GM18517 (cell line): ENCODE data around the gene CRKL.
"Not testable (repeated sequence)": the region's sequence is repeated elsewhere in the genome, so short reads cannot be mapped to it uniquely, and the experiment has no call there.

Experiments used
- ATAC-seq: cut with Tn5 transposase; IDR thresholded peaks from one replicate; pipeline ENCODE4 v1.9.1; 2021; ENCODE audit warnings: mild to moderate bottlenecking, moderate library complexity; ENCODE audit not compliant: unreplicated experiment

CRKL gene, protein sequence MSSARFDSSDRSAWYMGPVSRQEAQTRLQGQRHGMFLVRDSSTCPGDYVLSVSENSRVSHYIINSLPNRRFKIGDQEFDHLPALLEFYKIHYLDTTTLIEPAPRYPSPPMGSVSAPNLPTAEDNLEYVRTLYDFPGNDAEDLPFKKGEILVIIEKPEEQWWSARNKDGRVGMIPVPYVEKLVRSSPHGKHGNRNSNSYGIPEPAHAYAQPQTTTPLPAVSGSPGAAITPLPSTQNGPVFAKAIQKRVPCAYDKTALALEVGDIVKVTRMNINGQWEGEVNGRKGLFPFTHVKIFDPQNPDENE

GRCh38 chr22:20916916-20917810 lies at the start of gene CRKL:
TSS of gene CRKL (plus strand) at chr22:20917407. CDS start at chr22:20917935, 528 bp downstream.
- ATAC-seq: peak; percentile 83

GRCh38 chr22:20868025-20868962 lies 48.9 kb upstream of the CRKL start:
- ATAC-seq: no peak

- ATAC-seq: no peak
These were observed 48.0 kb upstream of the CRKL start for GRCh38 chr22:20869234-20869633.

DNA sequence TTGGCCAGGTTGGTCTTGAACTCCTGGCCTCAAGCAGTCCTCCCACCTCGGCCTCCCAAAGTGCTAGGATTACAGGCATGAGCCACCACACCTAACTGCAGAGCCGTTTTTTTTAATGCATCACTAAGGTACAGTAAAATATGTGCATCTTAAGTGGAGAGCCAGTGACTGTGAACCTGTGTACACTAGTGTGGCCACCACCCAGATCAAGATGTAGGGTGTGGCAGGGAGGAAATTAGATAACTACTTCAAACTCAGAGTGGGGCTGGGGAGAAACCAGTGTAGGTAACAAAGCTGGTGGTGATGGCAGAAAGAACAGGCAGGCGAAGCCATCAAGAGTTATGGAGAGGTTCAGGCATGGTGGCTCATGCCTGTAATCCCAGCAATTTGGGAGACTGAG lies 44.0 kb upstream of the CRKL start:
- ATAC-seq: no peak

- ATAC-seq: no peak
These were observed 41.9 kb upstream of the CRKL start for GRCh38 chr22:20875296-20875695.

- ATAC-seq: no peak
These were observed 39.5 kb upstream of the CRKL start for GRCh38 chr22:20877715-20878114.

GRCh38 chr22:20881231-20881630 lies 36.0 kb upstream of the CRKL start:
- ATAC-seq: no peak

DNA sequence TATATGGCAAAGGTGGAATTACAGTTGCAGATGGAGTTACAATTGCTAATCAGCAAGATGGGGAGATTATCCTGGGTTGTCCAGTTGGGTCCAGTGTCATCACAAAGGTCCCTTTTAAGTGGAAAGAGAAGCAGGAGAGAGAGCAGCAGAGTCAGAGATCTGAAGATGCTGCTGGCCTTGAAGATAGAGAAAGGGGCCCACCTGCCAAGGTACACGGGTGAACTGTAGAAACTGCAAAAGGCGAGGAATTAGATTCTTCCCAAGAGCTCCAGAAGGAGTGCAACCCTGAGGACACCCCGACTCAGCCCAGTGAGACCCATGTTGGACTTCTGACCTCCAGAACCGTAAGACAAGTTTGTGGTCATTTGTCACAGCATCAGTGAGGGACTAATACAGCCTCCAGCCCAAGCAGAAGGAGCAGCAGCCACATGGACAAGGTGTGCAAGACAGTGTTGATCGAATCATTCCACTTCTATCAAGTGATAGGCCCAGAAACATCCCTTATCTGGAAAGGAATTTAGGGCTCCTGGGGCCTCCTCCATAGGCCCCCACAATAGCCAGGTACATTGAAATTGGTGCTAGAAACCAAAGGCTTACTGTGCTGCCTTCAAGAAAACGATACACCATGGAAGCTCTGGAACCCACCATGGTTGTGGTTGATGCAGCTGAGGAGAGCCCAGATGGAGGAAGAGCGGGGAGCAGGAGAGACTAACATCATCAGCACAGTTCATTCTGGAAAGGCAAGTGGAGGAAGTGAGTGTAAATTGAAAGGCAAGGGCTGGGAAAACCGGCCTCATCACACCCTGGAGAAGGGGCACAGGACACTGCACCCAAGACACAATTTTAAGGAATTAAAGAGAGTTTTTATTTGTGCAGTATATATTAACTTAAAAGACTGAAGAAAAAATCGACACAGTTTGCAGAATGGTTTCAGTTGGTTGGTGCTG lies 35.1 kb upstream of the CRKL start:
- no peak for ATAC-seq

DNA sequence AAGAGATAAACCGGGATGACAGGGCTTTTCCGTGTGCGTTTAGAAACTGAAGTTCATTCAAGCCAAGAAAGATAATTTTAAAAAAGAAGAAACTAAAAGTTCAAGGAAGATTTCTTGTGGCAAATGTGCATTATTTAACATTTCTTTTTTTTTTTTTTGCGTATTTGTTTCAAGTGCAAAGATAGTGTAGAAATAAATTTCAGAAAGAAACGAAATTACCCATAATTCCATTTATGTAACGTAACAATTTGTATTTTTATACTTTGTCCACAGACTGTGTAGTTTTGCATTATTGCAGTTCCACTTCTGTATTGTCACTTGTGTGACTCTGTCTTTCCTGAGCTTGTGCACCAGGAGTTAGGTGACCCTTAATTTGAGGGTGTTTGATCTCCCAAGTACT lies 34.4 kb upstream of the CRKL start:
- no peak for ATAC-seq

DNA sequence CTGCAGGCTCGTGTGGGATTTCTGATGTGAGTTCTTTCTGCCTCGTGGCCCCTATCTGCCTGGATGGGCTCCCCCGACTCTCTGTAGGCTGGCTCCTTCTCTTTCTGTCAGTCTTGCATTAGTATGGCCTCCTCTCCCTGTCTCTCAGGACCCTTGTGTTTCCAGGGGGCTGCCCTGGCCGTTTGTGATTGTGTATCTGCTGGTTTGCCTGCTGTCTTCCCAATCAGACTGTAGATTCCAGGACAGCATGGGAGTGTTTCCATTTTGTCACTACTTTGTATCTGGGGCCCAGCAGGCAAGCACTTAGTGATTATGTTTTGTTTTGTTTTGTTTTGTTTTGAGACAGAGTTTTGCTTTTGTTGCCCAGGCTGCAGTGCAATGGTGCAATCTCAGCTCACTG lies 32.8 kb upstream of the CRKL start:
- no peak for ATAC-seq

GRCh38 chr22:20885017-20885556 lies 32.1 kb upstream of the CRKL start:
- ATAC-seq: no peak

DNA sequence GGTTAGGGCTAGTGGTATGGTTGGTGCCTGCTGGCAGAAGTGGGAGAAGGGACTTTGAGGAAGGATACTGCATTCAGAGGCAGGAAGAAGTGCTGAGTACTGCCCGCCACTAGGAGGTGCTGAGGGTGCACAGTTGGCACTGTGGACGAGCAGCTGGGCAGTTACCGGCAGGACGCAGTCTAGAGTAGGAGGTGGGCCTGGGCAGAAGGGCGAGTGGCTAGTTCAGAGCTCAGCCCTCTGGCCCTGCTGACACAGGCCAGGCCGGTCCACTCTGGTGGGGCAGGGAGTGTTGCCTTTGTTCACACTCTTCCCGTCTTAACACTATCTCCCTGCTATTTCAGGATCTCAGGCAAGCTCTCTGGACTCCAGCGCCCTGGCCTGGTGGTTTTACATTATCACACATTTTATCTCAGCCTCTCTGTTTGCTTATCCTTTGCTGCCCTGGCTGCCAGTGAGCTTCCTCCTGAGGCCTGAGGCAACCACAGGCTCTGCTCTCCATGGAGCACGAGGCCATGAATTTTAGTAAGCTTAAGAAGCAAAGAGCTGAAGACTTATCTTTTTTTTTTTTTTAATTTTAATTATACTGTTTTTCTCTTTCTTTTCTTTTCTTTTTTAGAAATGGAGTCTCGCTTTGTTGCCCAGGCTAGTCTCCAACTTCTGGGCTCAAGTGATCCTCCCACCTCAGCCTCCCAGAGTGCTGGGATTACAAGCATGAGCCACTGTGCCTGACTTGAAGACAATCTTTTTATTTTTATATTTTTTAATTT lies 31.5 kb upstream of the CRKL start:
- no peak for ATAC-seq

DNA sequence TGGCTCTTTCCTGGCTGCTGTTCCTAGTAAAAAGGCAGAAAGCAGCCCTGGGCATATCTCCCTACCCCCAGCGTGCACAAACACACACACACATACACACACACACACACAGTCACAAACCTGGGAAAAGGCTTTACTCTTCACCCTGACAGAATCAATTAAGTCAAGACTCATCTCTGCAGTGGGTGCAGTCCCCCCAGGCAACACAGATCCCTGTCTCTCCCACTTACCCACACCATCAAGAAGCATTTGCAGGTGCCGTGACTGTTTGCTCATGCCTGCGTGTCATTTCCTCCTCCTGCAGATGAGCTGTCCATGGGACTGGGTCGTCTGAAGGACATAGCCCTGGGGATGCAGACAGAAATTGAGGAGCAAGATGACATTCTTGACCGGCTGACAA lies 29.8 kb upstream of the CRKL start:
- ATAC-seq: no peak

DNA sequence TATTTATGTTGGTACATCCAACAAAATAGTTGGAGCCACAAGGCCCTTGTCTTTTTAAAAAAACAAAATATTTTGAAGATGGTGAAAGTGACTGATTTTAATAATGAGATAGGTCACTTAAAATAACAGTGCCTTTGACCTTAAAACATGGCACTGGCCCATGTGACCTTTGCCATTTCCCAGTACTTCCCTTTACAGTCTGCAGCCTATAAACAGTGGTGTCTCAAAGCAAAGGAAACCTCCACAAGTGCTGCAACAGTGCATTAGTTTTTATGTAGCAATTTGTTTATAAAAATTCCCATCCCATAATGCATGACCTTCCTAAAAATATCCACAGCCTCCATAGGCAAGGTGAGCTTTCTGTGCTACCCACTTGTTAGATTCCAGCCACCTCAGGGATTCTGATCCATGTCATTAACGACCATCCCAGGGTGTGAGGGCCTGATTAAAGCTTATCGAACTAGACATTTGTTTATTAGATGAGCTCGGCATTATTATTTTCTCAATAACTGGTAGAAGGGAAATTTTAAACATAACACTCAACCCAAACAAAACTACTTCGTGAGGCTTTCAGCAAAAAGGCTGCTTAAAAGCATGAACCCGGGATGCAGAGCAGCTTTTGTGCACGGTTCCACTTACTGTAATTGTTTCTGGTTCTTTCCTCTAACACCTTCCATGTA lies 28.0 kb upstream of the CRKL start:
- ATAC-seq: no peak

- ATAC-seq: no peak
These were observed 27.2 kb upstream of the CRKL start for GRCh38 chr22:20889904-20890540.

GRCh38 chr22:20890975-20891374 lies 26.2 kb upstream of the CRKL start:
- no peak for ATAC-seq

GRCh38 chr22:20897737-20898136 lies 19.5 kb upstream of the CRKL start:
- not testable (repeated sequence) for ATAC-seq
